Activated T-cell treated with anti-CD3 and anti-CD28 coated beads, Interleukin-2, amount 50 U/mL, for 48 hours (primary cell): ENCODE results near the gene AMER3.
A peak's percentile ranks its signal among the peaks of the same experiment; 100 is the strongest.
"Not testable (repeated sequence)": the region's sequence is repeated elsewhere in the genome, so short reads cannot be mapped to it uniquely, and the experiment has no call there.

ENCODE experiments used
- DNase-seq, 2 experiments: peaks; one replicate each; pipeline ENCODE4 v3.0.0-alpha.2; 2020

AMER3 gene

DNA sequence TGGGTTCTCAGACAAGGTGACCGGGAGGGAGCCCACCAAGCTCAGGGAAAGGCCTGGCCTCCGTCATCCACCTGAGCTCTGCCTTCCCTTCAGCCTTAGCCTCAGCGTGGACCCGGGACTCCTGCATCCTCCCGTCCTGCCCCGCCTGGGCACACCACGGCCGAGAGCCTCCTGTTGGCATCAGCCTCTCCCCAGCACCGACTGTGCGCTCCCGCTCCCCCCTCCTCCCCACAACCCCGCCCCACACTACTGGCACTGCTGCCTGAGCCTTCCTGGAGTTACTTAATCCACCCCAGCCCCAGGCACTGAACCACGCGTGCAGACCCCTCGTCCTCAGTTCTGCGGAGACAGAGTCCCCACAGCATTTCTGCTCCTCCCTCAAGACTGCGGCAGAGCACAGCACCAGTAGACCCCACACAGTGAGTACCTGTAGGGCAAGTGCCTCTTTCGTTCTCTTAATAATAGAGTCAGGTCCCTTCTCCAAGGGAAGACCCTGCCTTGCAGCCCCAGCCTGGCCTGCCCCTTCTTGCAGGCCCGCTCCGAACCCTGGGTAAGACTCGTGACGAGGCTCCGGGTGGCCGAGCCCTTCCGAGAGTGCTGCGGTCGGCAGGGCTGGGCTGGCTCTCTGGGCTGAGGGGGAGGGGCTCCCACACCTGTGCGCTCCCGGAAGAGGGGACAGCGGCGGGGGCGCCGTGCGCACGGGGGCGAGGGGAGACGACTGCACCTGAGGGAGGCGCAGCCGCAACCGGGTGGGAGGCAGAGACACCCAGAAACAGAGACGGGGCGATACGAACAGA lies at the start of gene AMER3:
Gene AMER3, plus strand, starts transcription at position 285 of the 797 bp plus-strand sequence. CDS start 6,533 bp downstream, outside the sequence.
- DNase-seq = no peak

GRCh38 chr2:130714795-130715194 lies 40.5 kb upstream of the AMER3 start:
- not testable (repeated sequence) for DNase-seq

- DNase-seq = no peak
Observed at GRCh38 chr2:130720036-130720435, 35.3 kb upstream of the AMER3 start.

DNA sequence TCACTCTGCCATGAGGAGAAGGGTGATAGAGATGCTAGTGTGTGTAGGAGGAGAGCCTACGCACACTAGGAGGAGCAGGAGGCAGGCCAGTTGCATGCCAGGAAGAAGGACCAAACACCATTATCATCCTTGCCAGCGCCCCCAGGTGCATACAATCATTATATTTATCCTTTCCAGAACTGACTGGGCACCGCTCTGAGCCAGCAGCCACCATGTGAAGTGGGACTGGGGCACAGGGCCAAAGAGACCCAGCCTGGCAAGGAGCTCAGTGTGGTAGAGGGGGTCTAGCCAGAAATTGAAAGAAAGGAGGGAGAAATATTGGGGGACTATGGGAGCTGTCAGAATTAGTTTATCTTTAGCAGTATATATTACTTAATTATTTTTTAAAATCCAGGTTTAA lies 34.8 kb upstream of the AMER3 start:
- DNase-seq = no peak

DNA sequence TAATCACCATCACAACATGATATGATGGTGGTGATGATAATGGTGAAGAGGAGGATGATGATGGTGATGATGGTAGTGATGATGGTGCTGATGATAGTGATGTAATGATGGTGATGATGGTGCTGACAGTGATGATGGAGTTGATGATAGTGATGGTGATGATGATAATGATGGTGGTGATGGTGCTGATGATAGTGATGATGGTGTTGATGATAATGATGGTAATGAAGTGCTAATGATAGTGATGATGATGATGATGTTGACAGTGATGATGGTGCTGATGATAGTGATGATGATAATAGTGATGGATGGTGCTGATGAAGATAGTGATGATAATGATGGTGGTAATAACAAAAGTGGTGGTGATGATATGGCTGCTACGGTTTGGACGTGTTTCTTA lies 30.9 kb upstream of the AMER3 start:
- no peak for DNase-seq

DNA sequence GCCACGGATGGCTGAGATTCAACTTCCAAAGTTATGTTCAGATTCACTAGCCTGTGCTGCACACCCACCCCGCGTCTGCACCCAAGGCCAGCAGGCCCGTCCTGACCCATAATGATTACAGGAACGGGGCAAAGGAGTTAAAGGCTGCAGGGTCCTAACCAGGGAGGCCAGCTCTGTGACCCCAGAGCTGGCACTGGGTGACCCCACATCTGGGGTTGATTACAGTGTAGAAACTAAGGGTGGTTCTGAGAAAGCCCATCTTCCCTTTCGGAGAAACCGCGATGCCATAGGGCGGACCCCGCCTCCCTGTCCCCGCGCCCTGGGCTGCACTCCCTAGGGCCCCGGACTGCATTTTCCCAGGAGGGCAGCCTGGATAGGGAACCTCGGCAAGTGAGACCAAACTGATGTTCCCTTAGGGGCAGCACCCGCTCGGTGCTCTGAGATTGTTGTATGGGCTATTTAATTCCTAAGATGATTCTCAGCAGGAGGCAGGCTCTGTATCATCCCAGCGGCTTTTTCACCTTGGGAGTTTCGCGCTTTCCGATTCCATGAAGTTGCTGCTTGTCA lies 28.6 kb upstream of the AMER3 start:
- no peak for DNase-seq

GRCh38 chr2:130727286-130727924 lies 27.9 kb upstream of the AMER3 start:
- DNase-seq = peak; percentile 95 to 96

GRCh38 chr2:130728007-130728454 lies 27.3 kb upstream of the AMER3 start:
- DNase-seq = peak in 1 of 2 experiments; percentile 56

- DNase-seq = no peak
Observed at GRCh38 chr2:130728549-130729316, 26.6 kb upstream of the AMER3 start, which contains the start of gene GPR148. TSS of gene GPR148 (plus strand) at chr2:130729070. CDS start at chr2:130729152, 82 bp downstream.

- no peak for DNase-seq
Observed at GRCh38 chr2:130729322-130730299, 25.7 kb upstream of the AMER3 start.

DNA sequence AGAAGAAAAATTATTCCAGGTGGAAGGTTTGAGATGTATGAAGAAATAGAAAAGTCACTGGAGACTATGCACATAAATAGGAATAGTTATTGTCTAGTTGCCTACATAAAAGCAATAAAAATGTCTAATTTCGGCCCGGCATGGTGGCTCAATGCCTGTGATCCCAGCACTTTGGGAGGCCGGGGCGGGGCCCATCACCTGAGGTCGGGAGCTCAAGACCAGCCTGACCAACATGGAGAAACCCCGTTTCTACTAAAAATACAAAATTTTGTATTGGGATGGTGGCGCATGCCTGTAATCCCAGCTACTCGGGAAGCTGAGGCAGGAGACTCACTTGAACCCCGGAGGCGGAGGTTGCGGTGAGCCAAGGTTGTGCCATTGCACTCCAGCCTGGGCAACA lies 23.1 kb upstream of the AMER3 start:
- not testable (repeated sequence) for DNase-seq

GRCh38 chr2:130735200-130735599 lies 20.1 kb upstream of the AMER3 start:
- DNase-seq = no peak

- DNase-seq = no peak
Observed at GRCh38 chr2:130736487-130736886, 18.9 kb upstream of the AMER3 start.

DNA sequence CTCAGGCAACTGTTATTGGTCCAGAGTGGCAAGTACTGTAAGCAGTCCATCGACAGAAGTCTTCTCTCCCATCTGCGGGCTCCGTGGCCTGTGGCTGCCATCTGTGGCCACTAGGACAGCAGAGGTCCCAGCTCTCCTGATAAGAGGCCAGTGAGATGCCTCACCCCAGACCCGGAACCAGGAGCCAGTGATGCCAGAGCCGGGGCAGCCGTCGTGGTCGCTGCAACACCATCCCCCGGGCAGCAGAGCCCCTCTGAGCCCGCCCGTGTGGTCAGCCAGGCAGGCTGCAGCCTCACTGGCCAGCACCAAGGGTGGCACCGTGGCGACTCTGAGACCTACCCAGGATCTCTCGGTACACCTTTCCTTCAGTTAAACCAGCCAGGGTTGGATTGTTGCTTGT lies 17.7 kb upstream of the AMER3 start:
- DNase-seq = no peak

DNA sequence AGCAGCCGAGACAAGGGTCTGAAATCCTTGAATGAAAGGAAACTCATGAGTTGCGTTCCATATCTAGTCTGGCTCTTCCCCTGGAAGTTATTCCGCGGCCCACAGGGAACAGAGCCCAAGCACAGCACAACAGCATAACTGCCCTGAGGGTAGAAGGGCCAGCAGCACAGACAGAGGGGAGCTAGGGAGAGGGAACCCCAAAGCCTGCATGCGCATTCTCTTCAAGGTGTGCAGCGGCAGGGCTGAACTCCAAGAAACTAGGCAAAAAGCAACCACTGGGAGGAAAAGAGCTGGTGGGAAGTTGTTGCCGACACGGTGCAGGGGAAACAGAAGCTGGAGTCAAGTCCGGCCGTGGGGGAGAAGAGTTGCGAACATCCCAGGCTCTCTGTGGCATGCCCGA lies 14.7 kb upstream of the AMER3 start:
- no peak for DNase-seq

DNA sequence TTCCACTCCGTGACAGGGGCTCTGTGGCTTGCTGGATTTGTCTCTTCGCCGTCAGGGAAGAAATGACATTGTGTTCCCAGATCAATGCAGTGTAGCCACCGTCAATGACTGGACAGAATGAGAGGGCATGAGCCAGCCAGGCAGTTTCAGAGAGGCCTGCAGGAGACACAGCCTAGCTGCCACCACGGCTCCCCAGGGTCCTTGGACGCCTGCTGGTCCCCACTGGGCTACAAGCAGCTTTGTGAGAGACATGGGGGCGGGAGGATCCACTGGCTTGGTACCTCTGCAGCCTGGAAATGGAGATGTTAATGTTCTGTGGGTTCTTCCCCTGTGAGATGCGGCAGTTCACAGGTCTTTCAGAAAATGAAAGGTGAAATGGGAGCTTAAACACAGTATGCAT lies 12.1 kb upstream of the AMER3 start:
- no peak for DNase-seq

DNA sequence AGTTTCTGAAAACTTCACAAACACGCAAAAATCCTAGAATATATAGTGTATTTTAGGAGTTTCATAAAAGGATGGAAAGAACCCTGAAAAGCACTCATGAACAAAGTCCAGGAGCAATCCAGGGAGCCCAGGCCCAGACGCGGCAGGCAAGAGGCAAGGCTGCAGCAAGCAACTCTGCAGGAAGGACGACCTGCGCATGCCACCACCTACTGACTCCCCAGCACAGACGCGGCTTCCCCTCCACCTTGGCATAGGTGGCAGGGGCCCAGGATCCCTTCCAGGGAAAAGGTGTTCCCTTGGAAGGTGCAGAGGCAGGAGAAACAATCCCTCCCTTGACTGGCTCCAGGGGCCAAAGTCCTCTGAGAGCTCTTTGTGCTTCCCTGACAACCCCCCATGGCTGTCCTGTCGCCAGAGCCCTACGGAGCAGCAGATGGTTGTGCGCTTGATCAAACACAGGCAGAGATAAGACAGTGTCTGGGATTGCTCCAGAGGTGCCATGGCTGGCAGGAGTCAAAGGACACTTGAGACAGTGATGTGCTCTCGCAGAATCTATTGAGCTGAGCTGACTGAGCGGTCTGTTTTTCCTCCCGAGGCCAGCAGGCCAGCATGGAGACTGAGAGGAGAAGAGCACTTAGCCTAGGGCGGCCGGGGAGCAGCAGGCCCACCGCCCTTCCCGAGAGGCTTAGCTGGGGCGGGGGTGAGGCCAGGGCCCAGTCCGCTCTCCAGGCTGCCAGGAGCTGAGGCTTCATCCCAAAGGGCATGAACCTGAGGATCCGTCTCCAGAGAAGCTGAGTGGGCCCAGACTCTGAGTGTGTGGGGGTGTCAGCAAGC lies 10.8 kb upstream of the AMER3 start:
- DNase-seq = no peak

DNA sequence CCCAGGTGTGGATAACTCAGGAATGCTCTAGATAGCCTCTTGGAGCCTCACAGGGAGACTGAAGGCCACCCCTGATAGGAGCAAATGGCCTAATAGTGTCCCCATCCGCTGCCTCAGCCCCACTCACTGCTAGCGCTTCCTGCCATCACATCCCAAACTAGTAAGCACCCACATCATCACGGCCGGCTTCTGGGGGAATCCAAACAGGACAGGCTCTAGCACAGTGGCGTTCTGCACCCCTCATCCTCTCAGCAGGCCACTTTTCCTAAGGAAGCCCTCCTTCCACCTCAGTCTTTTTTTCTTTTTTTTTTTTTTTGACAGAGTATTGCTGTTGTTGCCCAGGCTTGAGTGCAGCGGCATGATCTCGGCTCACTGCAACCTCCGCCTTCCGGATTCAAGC lies 6.3 kb upstream of the AMER3 start:
- DNase-seq = no peak

GRCh38 chr2:130749641-130750040 lies 5.7 kb upstream of the AMER3 start:
- DNase-seq = no peak

DNA sequence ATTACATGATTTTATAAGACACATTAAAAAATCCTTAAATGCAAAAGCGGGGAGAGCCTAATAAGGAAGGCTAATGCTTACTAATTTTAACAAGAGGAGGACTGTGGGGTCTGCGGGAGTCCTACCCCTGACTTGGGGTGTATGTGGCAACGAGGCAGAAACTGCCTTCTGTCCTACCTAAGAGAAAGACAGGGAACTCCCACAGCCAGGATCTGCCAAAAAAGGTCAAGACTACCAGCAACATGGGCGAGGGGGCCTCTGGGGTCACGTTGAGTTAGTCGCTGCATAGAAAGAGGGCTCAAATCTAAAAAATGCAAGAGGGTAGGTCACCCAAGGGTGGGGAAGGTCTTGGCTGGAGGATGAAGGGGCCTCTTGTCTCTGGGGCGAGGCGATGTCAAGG lies 529 bp upstream of the AMER3 start:
- no peak for DNase-seq
